D721Med (cell line): Measurements from ENCODE around the gene TRIM9.

Source experiments
- DNase-seq: peaks from one replicate; pipeline ENCODE4 v3.0.0; 2011; ENCODE audit warnings: low spot score; ENCODE audit not compliant: insufficient read length
- FAIRE-seq: peaks from 2 replicates; lab custom pipeline; 2011; peaks lifted over from hg19 to GRCh38; lab: Jason Lieb, UNC
- TF ChIP-seq, protein P1 (sequence below): IDR thresholded peaks from 2 replicates; pipeline ENCODE4 v1.5.1; 2012; ENCODE audit warnings: mild to moderate bottlenecking, control low read depth; ENCODE audit not compliant: insufficient read depth; ENCODE audit errors: missing control alignments

TRIM9 gene

GRCh38 chr14:51041108-51041531 is 53.8 kb downstream of the TRIM9 start:
- TF ChIP-seq, protein P1, sequence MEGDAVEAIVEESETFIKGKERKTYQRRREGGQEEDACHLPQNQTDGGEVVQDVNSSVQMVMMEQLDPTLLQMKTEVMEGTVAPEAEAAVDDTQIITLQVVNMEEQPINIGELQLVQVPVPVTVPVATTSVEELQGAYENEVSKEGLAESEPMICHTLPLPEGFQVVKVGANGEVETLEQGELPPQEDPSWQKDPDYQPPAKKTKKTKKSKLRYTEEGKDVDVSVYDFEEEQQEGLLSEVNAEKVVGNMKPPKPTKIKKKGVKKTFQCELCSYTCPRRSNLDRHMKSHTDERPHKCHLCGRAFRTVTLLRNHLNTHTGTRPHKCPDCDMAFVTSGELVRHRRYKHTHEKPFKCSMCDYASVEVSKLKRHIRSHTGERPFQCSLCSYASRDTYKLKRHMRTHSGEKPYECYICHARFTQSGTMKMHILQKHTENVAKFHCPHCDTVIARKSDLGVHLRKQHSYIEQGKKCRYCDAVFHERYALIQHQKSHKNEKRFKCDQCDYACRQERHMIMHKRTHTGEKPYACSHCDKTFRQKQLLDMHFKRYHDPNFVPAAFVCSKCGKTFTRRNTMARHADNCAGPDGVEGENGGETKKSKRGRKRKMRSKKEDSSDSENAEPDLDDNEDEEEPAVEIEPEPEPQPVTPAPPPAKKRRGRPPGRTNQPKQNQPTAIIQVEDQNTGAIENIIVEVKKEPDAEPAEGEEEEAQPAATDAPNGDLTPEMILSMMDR, result no peak
- FAIRE-seq (no peak), DNase-seq (no peak)

GRCh38 chr14:51039252-51039651 is 55.7 kb downstream of the TRIM9 start:
- TF ChIP-seq, protein P1, result no peak
- no peak for DNase-seq
- no peak for FAIRE-seq

- FAIRE-seq (no peak), DNase-seq (no peak)
- TF ChIP-seq, protein P1, result no peak
Observed at GRCh38 chr14:51035611-51036192, 59.2 kb downstream of the TRIM9 start.

- TF ChIP-seq, protein P1, result no peak
- DNase-seq (no peak), FAIRE-seq (no peak)
Observed at GRCh38 chr14:51028851-51029754, 65.8 kb downstream of the TRIM9 start.

DNA sequence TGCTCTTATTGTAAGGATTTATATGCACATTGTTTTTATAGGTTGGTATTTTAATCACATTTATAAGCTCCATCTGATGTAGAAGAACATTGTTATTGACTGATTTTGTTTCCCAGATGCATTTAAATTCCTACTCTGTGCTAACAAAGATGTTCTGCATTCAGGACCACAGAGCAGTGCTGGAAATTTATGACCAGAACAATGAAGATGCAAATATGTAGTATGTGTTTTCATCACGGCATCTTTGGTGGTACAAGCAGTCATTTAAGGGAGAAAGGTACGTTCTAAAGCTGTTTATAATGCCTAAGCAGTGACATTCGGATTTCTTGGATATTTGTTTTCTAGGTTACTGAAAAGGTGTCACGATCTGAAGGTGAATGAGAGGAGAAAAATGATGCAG is 66.5 kb downstream of the TRIM9 start:
- TF ChIP-seq, protein P1, result no peak
- FAIRE-seq (no peak), DNase-seq (no peak)

DNA sequence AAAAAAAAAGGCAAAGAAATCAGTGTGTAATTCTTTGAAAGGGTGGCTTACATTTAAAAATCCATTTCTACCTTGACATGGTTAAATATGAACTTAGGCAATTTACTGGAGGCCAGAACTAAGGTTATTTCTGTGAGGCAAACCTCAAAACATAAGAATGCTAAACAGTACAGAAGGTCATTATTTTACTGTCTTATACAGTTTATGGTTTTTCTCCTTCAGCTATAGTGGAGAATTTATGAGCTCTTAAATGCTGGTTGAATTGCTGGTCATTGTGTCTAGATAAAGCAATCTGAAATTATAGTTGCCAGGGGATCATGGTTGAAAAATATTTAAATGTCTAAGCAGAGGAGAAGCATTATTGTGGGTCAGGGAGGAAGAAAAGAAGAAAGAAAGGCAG is 70.5 kb downstream of the TRIM9 start:
- TF ChIP-seq, protein P1, result no peak
- no peak for FAIRE-seq
- DNase-seq, result no peak

- DNase-seq (no peak), FAIRE-seq (no peak)
- TF ChIP-seq, protein P1, result no peak
Observed at GRCh38 chr14:51023964-51024363, 70.9 kb downstream of the TRIM9 start.
